C4-2B (cell line): ENCODE results near the gene PCLO.

Experiments
- H3K27ac ChIP-seq: fragments of 450-650 bp; 2 replicates; pipeline ENCODE4 v1.5.1; 2017
- ZFX ChIP-seq: fragments of 450-650 bp; IDR thresholded peaks from 2 replicates; pipeline ENCODE4 v1.6.1; 2017
- TF ChIP-seq, protein P1 (sequence below): fragments of 450-650 bp; conservative IDR thresholded peaks from 2 replicates; pipeline ENCODE4 v1.5.1; 2017; ENCODE audit warnings: mild to moderate bottlenecking

Gene PCLO

DNA sequence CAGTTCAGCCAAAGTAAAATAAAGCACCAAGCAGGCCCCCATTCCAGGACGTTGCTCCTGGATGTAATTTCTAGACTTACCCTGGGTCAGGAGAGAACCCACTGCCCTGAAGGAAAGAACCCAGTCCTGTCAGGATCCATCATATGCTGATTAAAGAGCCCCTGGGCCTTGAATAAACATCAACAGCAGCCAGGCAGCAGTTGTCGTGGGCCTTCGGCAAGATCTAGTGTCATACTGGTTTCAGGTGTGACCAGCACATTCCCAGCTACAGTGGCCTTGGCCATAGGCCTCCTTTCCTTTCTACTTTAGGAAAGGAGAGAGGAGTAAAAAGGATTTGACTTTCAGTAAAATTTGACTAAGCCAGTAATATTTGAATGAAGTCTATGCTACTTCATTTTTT, 430.0 kb downstream of the PCLO start:
- TF ChIP-seq, protein P1, sequence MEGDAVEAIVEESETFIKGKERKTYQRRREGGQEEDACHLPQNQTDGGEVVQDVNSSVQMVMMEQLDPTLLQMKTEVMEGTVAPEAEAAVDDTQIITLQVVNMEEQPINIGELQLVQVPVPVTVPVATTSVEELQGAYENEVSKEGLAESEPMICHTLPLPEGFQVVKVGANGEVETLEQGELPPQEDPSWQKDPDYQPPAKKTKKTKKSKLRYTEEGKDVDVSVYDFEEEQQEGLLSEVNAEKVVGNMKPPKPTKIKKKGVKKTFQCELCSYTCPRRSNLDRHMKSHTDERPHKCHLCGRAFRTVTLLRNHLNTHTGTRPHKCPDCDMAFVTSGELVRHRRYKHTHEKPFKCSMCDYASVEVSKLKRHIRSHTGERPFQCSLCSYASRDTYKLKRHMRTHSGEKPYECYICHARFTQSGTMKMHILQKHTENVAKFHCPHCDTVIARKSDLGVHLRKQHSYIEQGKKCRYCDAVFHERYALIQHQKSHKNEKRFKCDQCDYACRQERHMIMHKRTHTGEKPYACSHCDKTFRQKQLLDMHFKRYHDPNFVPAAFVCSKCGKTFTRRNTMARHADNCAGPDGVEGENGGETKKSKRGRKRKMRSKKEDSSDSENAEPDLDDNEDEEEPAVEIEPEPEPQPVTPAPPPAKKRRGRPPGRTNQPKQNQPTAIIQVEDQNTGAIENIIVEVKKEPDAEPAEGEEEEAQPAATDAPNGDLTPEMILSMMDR: no peak
- no peak for TF ChIP-seq ZFX
- no peak overlapping the region for H3K27ac ChIP-seq

DNA sequence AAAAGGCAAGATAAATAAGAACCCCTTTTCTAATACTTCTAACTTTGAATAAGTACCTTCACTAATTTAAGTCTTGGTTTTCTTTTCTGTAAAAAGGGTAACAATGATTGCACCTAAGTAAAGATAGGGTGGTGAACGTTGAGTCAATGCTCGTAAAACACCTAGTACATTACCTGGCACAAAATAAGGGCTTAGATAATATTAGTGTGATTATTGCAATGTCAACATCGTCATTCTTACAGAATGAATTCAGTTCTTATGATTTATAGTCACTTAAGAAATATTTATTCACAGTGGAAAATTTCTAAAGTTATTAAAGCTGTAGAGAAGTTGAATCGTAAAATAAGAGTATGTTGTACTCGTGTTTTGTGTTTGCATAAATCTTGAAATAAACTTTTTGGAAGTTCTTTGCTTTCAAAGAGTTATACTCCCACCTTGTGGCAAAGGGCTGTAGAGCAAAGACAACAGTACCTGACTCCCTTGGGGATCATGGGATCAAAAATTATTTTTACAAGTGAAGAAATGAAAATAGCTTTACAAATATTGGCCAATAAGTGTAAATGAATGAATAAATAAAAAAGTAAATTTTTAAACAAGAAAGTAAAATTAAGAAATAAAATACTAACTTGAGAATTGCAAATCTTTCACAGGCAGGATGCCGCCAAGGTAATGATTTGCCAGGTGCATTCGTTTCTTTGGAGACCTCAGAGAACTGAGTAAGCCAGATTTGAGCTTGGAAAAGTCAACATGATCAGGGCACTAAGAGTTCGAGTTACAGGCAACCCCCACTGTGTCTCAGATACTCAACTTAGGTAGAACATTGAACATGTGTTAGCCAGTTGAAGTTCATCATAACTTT, 433.3 kb downstream of the PCLO start:
- no peak overlapping the region for H3K27ac ChIP-seq
- TF ChIP-seq, protein P1: peak; percentile 91
- TF ChIP-seq ZFX: no peak

DNA sequence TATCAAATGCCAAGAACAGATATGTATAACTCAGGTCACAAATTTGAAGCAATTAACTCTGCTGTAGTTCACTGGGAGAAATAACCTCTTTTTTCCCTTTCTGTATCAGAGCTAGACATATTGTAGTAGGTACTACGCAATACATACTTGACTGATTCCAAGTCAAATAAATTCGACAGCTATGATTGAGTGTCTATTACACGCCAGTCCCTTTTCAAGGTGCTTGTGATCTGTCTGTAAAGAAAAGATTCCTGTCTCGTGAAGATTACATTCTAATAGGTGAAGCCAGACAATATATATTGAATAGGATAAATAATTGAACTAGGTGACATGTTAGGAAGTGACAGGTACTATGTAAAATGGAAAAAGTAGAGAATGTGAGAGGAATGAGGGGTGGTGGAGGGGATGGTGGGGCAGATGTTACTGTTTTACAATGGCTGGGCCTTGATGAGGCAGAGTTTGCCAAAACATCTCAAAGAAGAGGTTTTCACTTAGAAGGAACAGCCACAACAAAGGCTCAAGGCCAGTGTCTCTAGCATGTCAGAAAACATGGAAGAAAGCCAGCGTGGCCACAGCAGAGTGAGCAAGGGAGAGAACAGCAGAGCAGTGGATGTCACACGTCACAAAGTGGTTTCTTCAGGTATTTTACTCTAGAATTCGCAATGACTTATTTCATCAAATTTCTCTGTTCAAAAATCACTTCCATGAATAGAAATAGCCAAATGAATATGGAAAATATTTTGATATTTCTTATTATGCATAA, 436.5 kb downstream of the PCLO start:
- no peak overlapping the region for H3K27ac ChIP-seq
- no peak for TF ChIP-seq ZFX
- TF ChIP-seq, protein P1: no peak

DNA sequence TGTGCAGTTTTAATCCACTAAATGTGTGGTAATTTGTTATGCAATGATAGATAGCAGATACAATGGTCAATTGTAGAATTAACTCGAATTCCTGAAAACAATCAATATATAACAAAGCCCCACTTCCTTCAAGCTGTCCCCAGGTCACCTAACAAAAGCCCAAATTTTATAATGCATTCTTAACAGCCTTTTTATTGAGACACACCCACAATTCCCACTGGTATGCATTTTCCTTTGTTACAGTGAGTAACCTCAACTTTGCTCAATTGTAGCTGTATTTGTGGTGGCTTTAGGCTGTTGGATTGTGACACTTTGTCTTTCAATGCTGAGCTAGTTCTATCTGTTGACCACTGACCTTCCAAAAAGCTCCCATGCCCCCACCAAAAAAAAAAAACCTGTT, 439.3 kb downstream of the PCLO start:
- TF ChIP-seq, protein P1: no peak
- no peak for TF ChIP-seq ZFX
- no peak overlapping the region for H3K27ac ChIP-seq

DNA sequence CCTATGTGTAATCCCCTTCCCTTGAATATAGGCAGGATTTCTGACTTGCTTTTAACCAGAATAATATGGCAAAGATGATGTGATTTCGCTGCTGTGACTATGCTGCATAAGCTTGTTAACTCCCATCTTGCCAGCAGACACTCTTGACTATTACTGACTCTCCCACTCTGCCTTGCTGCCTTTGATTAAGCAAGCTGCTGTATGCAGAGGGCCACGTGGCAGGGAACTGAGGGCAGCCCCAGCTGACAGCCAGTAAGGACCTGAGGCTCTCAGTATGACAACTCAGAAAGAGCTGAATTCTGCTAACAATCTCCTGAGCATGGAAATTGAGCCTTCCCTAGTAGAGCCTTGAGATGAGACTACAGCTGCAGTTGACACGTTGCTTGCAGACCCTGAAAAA, 439.7 kb downstream of the PCLO start:
- TF ChIP-seq, protein P1: no peak
- TF ChIP-seq ZFX: no peak
- no peak overlapping the region for H3K27ac ChIP-seq

DNA sequence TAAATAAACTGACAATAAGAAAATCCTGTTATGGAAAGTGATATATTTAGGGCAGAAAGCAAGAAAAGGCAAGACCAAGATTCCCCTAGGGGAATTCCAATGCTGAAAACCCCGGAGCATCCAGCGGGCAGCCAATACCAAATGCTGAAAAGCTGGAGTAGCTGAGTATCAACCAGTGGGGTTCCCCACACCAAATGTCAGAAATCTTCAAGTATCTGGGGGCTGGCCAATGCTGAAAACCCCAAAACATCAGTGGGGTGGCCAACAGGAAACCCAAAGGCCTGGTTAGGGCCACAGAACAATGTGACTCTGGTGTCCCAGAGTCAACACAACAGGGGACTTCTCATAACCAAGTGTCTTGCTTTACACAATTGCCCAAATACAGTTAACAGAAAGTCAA, 447.3 kb downstream of the PCLO start:
- TF ChIP-seq ZFX: no peak
- TF ChIP-seq, protein P1: no peak
- no peak overlapping the region for H3K27ac ChIP-seq

DNA sequence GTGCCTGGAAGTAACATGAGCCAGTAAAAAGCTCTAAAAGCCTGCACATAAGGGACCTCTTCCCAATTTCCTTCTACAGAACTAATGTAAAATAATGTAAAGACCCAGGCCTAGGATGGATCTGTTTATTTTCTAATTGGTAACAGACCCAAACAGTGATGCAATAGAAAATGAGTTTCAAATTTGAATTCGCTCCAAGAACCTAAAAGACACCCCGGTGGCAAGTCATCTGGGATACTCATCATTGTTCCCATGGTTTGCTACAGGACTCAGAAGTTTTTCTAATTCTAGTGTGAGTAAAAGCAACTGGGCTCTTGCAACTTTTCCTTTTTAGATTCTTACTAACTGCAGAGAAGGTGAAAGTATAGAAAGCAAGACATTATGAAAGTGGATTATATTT, 447.8 kb downstream of the PCLO start:
- no peak overlapping the region for H3K27ac ChIP-seq
- TF ChIP-seq, protein P1: no peak
- no peak for TF ChIP-seq ZFX
